Endometrial microvascular endothelial cells (primary cell): ENCODE measurements around the gene POLDIP2. TPM values are rescaled to one million over a fixed set of nuclear protein-coding genes. Genes with fewer than 3 reads are reported as not detected.

Experiments used
- in situ Hi-C: cut with HindIII; loops from 2 replicates; pipeline ENCODE4 v1.10.0; 2017; ENCODE audit warnings: low sequenced_read_pairs, low pct_unique_long_range_greater_than_20kb; ENCODE audit errors: inconsistent ontology term
- total RNA-seq: library from RNA; depleted of rRNA; stranded (reverse); fragments of >200 nt; gene quantifications from one replicate; pipeline ENCODE4 v1.2.3, GENCODE V29; 2015; ENCODE audit errors: inconsistent ontology term

POLDIP2 gene, protein sequence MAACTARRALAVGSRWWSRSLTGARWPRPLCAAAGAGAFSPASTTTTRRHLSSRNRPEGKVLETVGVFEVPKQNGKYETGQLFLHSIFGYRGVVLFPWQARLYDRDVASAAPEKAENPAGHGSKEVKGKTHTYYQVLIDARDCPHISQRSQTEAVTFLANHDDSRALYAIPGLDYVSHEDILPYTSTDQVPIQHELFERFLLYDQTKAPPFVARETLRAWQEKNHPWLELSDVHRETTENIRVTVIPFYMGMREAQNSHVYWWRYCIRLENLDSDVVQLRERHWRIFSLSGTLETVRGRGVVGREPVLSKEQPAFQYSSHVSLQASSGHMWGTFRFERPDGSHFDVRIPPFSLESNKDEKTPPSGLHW
- total RNA-seq = 144 TPM

DNA sequence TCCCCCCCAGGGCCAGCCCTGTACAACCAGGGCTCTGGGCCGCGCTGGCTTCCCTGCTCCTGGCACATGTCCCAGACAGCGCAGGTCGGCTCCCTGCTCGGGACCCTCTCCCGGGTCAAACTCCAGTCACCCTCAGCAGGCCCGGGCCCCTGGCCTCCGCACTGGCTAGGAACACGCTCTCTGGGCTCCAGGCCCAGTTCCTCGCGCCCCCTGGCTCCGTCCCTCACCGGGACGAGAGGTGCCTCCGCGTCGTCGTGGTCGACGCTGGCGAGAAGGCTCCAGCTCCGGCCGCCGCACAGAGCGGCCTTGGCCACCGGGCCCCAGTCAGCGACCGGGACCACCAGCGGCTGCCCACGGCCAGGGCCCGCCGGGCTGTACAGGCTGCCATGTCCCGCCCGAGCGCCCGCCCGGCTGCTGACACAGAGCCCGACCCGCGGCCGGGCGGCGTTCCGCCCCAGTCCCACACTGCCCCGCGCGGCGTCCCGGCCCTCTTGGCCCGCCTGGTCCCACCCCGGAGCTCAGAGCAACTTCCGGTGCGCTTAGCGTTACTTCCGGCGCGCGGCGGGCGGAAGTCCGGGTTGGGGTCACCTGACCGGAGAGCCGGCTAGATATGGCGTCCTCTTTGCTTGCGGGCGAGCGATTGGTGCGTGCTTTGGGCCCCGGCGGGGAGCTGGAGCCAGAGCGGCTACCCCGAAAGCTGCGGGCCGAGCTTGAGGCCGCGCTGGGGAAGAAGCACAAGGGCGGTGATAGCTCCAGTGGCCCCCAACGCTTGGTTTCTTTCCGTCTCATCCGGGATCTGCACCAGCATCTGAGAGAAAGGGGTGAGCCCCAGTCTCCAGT is at the start of gene POLDIP2:
TSS of gene POLDIP2 (minus strand) at position 467 of the 840 bp plus-strand sequence. CDS start at position 388, 79 bp downstream.
- in situ Hi-C loops = no loop called here

DNA sequence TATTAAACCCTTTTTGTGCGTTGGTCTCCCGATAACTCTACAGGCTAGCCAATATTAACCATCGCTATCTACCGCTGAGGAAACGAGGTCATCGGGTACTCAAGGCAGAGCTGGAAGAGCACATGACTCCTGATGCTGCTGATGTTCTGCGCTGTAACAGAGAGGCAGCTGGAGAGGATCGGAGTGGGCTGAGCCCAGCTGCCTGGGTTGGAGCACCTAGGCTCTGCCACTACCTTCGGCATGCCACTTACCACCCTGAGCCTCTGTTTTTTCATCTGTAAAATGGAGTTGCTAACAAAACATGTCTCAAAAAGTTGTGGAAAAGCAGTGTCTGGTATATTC is 49.1 kb upstream of the POLDIP2 start:
- in situ Hi-C loops = no loop called here

DNA sequence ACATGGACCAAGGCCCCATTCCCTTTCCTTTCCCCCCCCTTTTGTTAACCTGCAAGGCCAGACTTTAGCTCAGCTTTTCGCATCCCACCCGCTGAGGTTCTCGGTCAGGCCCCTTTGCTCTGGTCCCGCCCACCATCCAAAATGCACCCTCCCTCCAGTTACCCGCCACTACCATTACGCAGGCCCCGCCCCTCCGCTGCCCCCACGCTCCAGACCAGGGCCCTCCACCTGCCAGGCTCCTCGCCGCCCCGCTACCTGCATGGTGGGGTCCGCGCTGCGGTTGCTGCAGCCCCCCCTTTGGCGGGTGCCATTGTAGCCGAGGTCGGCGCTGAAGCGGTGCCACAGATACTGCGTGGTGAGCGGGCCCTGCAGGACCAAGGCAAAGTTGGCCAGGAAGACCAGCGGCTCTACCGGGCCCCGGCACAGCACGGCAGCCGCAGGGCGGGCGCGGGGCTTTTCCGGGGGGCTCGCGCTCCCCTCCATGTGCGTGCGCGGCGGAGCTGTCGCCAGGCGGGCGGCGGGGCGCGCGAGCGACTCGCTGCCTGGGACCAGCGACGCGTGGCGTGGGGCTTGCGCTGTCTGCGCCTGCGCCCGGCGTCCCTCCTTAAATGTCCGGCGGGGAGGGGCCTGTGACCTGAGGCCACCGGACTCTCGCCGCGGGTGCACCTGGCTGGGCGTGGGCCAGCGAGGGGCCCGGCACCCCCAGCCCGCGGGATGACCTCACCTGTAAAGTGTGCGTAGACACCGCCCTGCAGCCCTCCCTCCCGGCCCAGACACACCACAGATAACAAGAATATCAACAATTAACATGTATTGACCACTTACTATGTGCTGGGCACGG is 48.5 kb upstream of the POLDIP2 start, which contains the start of gene SLC46A1:
TSS of gene SLC46A1 (minus strand) at position 581 of the 841 bp plus-strand sequence. CDS start at position 483, 98 bp downstream.
- in situ Hi-C loops = no loop called here

DNA sequence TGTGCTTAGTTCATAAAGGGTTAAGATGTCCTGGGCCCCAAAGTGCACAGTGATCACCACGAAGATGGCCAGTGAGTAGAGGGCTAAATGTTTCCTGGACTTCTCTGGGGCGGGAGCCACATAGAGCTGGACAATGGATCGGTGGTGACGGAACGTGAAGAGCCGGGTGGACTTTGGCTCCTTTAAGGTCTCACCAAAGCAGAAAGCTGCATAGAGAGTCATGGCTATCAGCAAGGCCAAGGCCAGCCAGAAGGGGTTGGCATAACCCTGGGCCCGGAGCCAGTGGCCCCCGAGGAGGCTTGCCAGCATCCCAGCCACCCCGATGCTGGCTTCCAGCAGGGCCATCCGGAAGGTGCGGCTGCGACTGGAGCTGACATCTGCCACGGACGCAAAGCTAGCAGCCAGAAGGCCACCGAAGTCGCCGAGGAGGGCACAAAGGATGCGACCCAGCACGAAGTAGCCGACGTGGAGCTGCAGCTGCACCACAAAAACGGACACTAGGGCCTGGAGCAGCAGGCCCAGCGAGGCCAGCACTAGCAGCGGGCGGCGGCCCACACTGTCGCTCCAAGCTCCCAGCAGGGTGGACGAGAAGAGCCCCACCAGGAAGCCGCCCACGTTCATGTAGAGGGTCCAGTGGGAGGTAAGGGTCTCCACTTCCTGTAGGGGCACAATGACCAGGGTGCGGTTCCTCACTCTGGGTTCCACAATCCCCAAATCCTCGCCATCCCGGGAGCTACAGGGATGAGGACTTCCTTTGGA is 47.7 kb upstream of the POLDIP2 start:
- in situ Hi-C loops = no loop called here

DNA sequence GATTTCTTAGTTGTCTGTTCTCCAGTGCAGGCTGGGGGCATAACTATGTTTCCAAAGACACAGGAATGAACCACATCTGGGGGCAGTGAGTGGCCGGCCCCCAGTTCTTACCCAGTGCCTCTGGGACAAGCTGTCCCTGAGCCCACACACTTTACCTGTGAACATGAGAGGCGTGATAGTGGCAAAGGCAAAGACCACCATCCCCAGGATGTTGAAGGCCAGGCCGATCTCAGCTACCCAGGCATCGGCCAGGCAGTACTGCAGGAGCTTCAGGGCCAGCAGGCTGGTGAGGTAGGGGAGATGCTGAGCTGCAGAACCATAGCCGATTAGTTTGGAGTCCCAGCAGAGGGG is 47.1 kb upstream of the POLDIP2 start:
- in situ Hi-C loops = no loop called here

DNA sequence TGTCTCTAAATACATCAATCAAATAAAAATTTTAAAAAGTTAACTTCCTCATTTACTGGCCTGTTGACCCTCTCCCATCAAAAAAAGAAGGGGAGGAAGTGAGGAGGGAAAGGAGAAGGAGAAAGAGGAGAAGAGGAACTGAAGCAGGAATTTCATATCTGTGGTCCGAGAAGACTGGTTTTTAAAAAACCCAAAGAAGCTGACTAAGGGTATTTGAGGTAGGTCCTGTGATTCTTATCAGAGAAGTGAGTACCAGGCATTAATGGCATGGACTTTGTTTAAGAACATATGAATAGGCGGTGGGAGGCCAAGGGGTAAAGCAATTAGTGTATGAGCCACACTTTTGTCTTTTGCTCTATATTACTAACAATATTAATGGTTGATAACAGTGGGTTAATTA is 46.7 kb upstream of the POLDIP2 start:
- in situ Hi-C loops = no loop called here

DNA sequence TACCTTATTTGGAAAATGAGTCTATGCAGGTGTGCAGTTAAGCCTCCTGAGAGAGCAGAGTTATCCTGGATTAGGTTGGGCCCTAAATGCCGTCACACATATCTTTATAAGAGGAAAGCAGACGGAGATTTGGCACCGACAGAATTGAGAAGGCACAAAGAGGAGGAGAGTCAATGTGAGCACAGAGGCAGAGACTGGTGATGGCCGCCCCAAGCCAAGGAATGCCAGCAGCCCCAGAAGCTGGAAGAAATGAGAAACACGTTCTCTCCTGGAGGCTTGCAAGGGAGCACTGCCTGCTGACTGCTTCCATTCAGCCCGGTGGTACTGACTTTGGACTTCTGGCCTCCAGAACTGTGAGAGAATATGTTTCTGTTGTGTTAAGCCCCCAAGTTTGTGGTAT is 45.5 kb upstream of the POLDIP2 start:
- in situ Hi-C loops = no loop called here

DNA sequence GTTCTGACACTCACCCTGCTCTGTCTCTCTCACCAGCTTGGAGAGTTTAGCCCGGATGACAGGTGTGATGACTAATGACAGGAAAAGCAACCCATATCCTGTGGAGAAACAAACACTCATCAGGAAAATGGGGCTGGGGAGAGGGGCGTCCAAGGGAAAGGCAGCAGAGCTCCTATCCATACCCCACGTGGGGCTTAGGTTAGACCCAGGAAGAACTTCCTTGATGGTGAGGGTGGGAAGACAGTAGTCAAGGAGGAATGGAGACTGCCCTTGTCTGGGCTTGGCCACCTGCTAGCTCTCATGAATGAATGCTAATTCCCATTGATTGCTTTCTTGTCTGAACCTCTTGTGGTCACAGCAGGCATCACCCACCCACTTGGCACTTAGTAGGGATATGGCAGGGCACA is 44.9 kb upstream of the POLDIP2 start:
- in situ Hi-C loops = no loop called here

DNA sequence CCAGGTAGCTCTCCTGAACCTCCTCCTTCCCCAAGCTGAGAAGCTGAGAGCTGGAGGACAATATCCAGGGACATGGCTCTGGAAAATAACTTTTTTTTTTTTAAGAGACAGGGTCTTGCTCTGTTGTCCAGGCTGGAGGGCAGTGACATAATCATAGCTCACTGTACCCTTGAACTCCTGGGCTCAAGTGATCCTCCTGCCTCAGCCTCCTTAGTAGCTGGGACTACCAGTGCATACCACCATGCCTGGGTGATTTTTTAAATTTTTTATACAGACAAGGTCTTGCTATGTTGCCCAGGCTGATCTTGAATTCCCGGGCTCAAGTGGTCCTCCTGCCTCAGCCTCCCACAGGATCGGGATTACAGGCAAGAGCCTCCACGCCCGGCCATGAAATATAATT is 42.5 kb upstream of the POLDIP2 start:
- in situ Hi-C loops = no loop called here

DNA sequence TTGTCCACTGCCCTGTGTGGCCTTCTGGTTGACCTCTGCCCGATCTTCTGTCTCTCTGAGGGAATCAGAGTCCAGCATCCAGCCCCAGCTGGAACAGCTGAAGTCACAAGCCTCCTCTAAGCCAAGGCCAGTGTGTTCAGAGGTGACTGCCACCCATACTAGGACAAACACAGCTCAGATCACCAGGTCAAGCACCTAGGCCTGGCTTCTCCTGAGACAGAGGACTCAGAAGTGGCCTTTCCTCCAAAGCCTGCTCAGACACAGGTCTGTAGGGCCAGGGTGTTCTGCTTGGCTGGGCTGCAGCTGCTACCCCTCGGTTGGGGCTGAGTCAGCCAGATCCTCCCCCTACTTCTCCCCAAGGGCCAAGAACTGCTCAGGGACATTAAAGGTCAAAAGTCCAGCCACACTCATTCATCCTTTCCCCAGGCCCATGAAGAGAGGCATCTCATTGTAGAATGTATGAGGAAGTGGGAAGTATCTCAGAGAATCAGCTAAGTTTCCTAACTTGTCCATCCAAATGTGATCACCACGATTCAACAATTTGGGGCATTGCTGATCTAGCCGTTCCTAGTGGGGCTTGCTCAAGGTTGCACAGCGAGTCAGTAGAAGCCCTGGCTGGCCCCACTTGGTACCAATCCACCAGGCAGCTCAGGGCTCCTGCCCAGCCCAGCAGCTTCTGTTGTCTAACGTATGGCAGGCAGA is 41.1 kb upstream of the POLDIP2 start:
- in situ Hi-C loops = no loop called here

DNA sequence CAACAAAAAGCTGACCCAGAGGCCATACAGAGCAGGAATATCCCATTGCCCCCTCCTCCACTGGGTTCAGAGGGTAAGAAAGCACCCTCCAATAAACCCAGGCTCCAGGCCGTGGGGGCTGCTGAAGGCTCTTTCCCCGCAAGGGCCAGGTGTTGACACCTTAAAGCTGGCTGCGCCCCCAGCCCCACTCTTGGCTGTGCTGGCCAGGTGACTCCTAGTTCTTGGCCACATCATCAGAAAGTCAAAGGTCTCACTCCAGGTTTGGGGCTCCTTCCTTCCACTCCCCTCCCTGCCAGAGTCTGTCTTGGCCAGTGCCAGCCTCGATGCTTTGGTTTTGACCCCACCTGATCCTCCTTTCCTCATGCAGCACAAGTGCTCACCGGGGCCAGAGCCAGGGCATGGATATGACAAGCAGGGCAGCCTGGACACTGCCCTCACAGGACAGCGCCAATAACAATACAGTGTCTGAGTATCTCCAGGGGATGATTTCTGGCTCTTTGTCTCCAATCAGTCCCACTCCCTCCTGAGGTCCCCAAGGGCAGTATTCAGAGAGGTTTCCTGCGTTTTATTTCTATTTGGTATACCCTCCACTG is 40.5 kb upstream of the POLDIP2 start:
- in situ Hi-C loops = no loop called here

DNA sequence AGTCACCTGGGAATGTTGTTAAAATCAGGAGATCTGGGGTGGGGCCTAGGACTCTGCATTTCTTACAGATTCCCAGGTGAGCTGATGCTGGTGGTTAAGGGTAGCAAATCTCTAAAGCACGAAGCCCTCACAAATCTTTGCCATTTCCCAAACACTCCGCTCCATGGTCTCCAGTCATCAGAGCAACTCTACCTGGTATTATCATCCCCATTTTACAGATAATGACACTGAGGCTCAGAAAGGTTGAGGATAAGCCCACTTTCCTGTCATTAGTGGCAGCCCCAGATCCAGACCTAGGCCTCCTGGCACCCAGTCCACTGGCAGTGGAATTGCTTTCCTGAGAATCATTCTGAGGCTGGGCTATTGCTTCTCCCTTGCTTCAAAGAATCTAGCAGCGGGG is 39.9 kb upstream of the POLDIP2 start:
- in situ Hi-C loops = no loop called here

DNA sequence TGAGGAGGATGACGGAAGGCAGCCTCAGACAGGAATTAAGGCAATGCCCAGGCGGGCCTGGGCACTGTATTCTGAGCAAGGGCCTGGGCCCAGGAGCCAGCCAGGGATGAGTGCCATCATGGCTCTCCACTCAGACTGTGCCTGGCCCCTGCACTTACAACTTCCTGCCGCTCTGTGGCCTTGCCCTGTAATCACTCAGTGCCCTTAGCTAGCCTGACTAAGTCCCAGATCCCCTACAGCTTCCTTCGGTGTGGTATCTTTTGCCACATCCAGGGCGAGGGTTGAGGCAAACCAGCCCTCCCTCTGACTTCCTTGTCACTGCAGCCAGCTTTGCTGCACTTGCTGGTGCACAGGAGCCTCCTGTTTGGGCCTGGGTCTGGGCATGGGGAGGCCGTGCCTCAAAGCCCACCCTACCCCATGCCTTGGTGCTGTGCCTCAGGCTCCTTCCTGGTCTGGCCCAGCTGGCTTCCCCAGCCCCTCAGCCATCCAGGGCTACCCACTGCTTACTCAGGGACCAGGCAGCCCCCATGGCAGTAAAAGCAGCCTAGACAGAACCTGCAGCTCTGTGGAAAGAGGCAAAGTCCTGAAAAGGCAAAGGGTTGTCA is 39.4 kb upstream of the POLDIP2 start:
- in situ Hi-C loops = no loop called here

DNA sequence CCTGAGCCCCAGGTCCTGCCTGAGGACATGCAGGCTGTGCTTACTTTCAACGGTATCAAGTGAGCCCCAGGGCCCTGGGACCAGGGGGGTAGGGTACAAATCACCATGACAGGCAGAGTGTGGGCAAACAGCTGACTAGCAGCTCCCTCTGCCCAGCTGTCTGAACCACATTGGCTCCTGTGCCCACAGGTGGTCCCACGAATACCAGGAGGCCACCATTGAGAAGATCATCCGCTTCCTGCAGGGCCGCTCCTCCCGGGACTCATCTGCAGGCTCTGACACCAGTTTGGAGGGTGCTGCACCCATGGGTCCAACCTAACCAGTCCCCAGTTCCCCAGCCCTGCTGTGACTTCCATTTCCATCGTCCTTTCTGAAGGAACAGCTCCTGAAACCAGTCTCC is 38.6 kb upstream of the POLDIP2 start:
- in situ Hi-C loops = no loop called here

DNA sequence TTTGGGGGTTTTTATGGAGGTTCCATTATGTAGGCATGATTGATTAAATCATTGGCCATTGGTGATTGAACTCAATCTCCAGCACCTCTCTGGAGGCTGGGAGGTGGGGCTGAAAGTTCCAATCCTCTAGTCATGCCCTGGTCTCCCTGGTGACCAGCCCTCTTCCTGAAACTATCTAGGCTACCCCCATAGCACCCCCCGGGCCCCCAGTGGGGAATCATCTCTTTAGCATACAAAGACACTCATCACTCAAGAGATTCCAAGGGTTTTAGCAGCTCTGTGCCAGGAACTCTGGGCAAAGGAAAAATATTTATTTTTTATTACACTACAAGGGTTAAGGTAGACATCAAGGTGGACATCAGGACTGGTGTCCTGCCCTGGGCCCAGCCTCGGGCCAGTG is 38.1 kb upstream of the POLDIP2 start:
- in situ Hi-C loops = no loop called here

DNA sequence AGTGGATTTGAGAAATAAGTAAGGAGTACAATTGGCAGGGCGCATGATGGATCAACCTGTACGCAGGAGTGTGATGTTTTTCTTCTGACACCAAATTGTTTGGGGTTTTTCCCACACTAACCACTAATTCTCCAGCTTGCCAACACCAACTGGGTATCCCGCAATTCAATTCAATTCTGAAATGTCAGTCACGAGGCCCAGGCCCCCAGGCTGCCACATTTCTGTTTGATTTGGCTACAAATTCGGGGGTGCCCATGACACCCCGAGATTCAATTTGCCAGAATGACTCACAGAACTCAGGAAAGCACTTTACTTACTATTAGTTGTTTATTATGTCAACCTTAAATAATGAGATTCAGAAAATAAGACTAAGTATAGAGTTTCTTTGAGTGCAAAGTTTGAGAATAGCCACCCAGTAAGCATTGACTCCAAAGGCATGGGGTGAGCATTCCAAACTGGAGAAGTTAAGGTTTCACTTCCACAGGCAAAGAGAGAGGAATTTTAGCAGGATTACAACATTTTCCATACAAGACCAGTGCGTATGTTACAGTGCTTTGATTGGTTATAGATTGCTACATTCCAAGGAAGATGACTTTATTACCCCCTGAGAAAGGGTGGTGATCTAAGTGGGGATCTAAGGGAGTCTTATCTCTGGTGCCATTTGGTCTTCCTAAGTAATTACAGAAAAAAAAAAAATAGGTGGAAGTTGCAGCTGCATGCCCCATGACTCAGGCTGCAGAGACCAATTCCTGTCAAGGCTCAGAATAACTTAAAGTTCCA is 37.2 kb upstream of the POLDIP2 start:
- in situ Hi-C loops = no loop called here

DNA sequence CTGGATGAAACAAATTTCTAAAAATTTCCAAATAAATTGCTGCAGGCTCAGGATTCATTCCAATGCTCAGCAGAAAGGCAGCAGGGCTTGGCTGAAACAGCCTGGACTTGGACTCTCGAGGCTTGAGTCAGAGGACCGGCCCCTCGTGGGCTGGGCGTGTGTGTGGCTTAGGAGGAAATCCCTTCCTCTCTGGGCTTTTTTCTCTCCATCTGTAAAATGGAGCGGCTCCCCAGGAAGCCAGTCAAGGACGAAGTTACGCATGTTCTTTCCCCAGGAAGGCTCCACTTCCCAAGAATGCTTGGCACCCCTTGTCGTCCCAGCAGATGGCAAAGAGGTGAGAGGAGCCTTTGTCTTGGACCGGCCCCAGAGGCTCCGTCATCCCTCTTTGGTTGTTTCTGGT is 35.2 kb upstream of the POLDIP2 start:
- in situ Hi-C loops = no loop called here
